Right lobe of liver (tissue), 6 donors: ENCODE data around the gene FAM219A. TPM values are rescaled to one million over a fixed set of nuclear protein-coding genes. Genes with fewer than 3 reads are reported as not detected.

Experiments used
- ATAC-seq, 4 donors: fragments of 200-7000 bp; cut with Tn5 transposase; one replicate each; pipeline ENCODE4 v1.9.1; 2020; ENCODE audit warnings: mild to moderate bottlenecking in 4 of 4, moderate library complexity in 4 of 4
- DNase-seq, 3 donors: peaks; one replicate each; pipeline ENCODE4 v3.0.0-alpha.2; 2020
- H3K27ac ChIP-seq, 3 donors: fragments of 200-600 bp; one replicate each; pipeline ENCODE4 v1.8.0; 2022
- H3K27me3 ChIP-seq, 2 donors: fragments of 200-600 bp; one replicate each; pipeline ENCODE4 v1.8.0; 2022
- H3K36me3 ChIP-seq, 4 donors: fragments of 200-600 bp; sonication (generic) in 1 of 4; one replicate each; pipeline versions ENCODE4 v1.5.1 to v1.8.0; 2017 to 2022; ENCODE audit warnings: control low read depth in 1 of 4
- H3K4me1 ChIP-seq, 4 donors: fragments of 200-600 bp; sonication (generic) in 1 of 4; one replicate each; pipeline versions ENCODE4 v1.5.1 to v1.8.0; 2017 to 2022; ENCODE audit warnings: control low read depth in 1 of 4
- H3K4me3 ChIP-seq, 3 donors: fragments of 200-600 bp; one replicate each; pipeline ENCODE4 v1.8.0; 2022
- H3K9me3 ChIP-seq, 4 donors: fragments of 200-600 bp; sonication (generic) in 1 of 4; one replicate each; pipeline versions ENCODE4 v1.5.1 to v1.8.0; 2017 to 2022; ENCODE audit warnings: control low read depth in 1 of 4
- POLR2A ChIP-seq: fragments of 450-650 bp; IDR thresholded peaks from one replicate; pipeline ENCODE4 v1.6.1; 2017; ENCODE audit warnings: antibody characterized with exemption, mild to moderate bottlenecking
- WGBS: methylation state at CpG from one replicate; pipeline ENCODE4 v1.1.6; 2018; ENCODE audit warnings: low coverage, low lambda C conversion rate; ENCODE audit not compliant: insufficient coverage; ENCODE audit errors: missing lambda C conversion rate; 5-methylcytosine and 5-hydroxymethylcytosine counted together
- intact Hi-C, 2 donors: fragments of 100-400 bp; cut with DNase I; formaldehyde crosslinking; loops; one replicate each; pipeline versions ENCODE4 v1.11.2 to v1.14.1; 2022
- total RNA-seq, 6 experiments: library from RNA; depleted of rRNA in 2 of 6; stranded (reverse); fragments of >200 nt in 2 of 6; fragmentation: NEBNext Ultra II Directional in 3 of 6; extraction: Animal tissue kit (Norgen Biotek cat#: 25700) in 3 of 6; gene quantifications; one replicate each; pipeline versions ENCODE4 v1.1.0 to v1.2.4, GENCODE V29; 2016 to 2023
- TF ChIP-seq, protein P1 (sequence below), 4 donors: fragments of 200-600 bp in 3 of 4; fragments of 450-650 bp in 1 of 4; IDR thresholded peaks; one replicate each; pipeline versions ENCODE4 v1.5.1 to v1.8.0; 2016 to 2022; ENCODE audit warnings: antibody characterized with exemption in 4 of 4, mild to moderate bottlenecking in 2 of 4
- donor health status: DM: no; HTN: yes; CAD: no.
- donor health status: DM: no; HTN: no; CAD: no.
- donor health status: DM: no; HTN: no; CAD: no.
- donor health status: DM: no; HTN: yes; CAD: no.
- donor health status: DM: no; HTN: yes; CAD: no.

Gene FAM219A
- total RNA-seq, 6 experiments from 2014 or later = 4.1 to 10.7 (median 5.3) TPM

DNA sequence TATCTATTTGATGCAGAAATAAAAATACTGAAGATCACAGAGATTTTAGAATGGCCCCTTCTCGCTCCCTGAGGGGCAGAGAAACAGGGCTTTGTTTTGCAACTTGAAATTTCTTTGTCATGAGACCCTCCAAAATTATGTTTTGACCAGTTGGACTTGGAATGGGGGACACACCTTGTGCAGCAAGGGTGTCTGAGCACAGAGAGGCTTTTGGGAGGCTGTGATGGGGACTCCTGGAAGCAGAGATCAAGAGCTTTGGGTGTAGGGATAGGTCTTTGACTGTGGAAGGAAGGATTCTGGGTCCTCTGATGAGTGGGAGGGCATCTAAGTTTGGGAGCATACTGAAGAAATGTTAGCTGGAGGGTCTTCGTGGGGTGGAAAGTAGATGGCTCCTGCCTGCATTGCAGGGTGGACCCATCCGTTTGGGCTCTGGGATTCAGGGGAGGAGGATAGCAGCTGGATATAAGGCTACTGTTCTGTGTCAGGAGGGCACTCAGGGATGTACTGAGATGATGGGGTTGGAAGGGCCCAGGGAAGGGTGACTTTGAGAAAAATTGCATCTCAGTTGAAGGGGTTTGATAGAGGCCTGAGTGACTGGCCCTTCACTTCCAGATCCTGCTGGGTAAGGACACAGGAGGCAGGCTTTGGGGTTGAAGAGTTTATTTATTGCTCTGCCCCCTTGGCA is 79.9 kb downstream of the FAM219A start:
- Histone ChIP-seq H3K4me1 (peaks cover 0 to 33% (median 7%) of the 10 kb centered on the region in 4 donors), H3K9me3 (no peaks in the 10 kb centered on the region), H3K4me3 (no peak overlapping the region), H3K27me3 (no peaks in the 10 kb centered on the region), H3K27ac (no peak overlapping the region), H3K36me3 (no peaks in the 10 kb centered on the region)
- intact Hi-C loops = loop anchor here in 1 of 2 donors (5.0 kb wide), 1 partner anchor 46 kb away; no protein-coding TSS in a partner anchor
- ATAC-seq = no peak
- no peak for TF ChIP-seq POLR2A
- TF ChIP-seq, protein P1, sequence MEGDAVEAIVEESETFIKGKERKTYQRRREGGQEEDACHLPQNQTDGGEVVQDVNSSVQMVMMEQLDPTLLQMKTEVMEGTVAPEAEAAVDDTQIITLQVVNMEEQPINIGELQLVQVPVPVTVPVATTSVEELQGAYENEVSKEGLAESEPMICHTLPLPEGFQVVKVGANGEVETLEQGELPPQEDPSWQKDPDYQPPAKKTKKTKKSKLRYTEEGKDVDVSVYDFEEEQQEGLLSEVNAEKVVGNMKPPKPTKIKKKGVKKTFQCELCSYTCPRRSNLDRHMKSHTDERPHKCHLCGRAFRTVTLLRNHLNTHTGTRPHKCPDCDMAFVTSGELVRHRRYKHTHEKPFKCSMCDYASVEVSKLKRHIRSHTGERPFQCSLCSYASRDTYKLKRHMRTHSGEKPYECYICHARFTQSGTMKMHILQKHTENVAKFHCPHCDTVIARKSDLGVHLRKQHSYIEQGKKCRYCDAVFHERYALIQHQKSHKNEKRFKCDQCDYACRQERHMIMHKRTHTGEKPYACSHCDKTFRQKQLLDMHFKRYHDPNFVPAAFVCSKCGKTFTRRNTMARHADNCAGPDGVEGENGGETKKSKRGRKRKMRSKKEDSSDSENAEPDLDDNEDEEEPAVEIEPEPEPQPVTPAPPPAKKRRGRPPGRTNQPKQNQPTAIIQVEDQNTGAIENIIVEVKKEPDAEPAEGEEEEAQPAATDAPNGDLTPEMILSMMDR (IDR thresholded peaks at IDR 0.05) = no peak
- WGBS = 96% methylated on average over 3 of the region's 3 CpGs
- no peak for DNase-seq

DNA sequence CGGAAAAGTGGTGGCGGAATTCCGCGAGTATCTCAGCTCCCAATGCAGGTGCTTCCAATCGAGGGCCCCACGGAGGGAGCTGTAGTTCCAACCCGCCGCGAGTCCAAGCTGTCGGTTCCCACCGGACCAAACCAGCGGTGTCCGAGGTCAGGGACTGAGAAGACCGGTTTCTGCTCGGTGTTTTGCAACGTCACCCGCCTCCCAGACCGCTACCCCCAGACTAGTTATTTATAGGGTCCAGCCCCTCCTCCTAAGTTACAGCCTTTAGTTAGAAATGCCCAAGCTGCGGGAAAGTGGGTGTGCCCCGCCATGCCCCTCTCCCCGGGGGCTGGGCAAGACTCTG is 81.0 kb downstream of the FAM219A start:
- Histone ChIP-seq H3K27me3 (no peaks in the 10 kb centered on the region), H3K36me3 (peaks cover 0 to 3% (median under 1%) of the 10 kb centered on the region in 4 donors), H3K4me1 (peaks cover 0 to 33% (median 7%) of the 10 kb centered on the region in 4 donors), H3K9me3 (no peaks in the 10 kb centered on the region), H3K4me3 (peak overlapping the region; percentile 80 to 83 (median 80)), H3K27ac (peak overlapping the region in 2 of 3 donors; percentile 55 to 70)
- 11% methylated on average over 8 of the region's 21 CpGs for WGBS
- TF ChIP-seq POLR2A = no peak
- TF ChIP-seq, protein P1 (IDR thresholded peaks at IDR 0.05) = no peak
- intact Hi-C loops = loop anchor here in 1 of 2 donors (5.0 kb wide), 1 partner anchor 45 kb away; no protein-coding TSS in a partner anchor
- no peak for ATAC-seq
- peak; percentile 51 to 67 (median 64) for DNase-seq

GRCh38 chr9:34376596-34377403 is 81.6 kb downstream of the FAM219A start, which contains the start of gene MYORG:
Gene MYORG, minus strand, starts transcription at chr9:34376898. Its CDS starts 3,955 bp downstream, at chr9:34372943.
- Histone ChIP-seq H3K4me1 (peaks cover 0 to 33% (median 7%) of the 10 kb centered on the region in 4 donors), H3K27ac (peak within 1 kb of the TSS; percentile 60 to 70 (median 64)), H3K27me3 (no peaks in the 10 kb centered on the region), H3K9me3 (no peaks in the 10 kb centered on the region), H3K4me3 (peak within 1 kb of the TSS; percentile 80 to 83 (median 80)), H3K36me3 (peaks cover 0 to 8% (median 3%) of the 10 kb centered on the region in 4 donors)
- ATAC-seq (peak; percentile 75 to 87 (median 76)), DNase-seq (peak; percentile 97 to 99 (median 99))
- 1% methylated on average over 15 of the region's 54 CpGs for WGBS
- intact Hi-C loops = loop anchor here in 1 of 2 donors (5.0 kb wide), 1 partner anchor 44 kb away; no protein-coding TSS in a partner anchor
- peak; percentile 93 for TF ChIP-seq POLR2A
- TF ChIP-seq, protein P1 (IDR thresholded peaks at IDR 0.05) = no peak

GRCh38 chr9:34375901-34376595 is 82.3 kb downstream of the FAM219A start:
- intact Hi-C loops = loop anchor here in 1 of 2 donors (5.0 kb wide), 1 partner anchor 44 kb away; no protein-coding TSS in a partner anchor
- 2% methylated on average over 8 of the region's 22 CpGs for WGBS
- DNase-seq (peak; percentile 75 to 84 (median 80)), ATAC-seq (peak; percentile 26 to 47 (median 41))
- Histone ChIP-seq H3K4me3 (peak overlapping the region; percentile 80 to 83 (median 80)), H3K9me3 (no peaks in the 10 kb centered on the region), H3K4me1 (peaks cover 0 to 34% (median 7%) of the 10 kb centered on the region in 4 donors), H3K27ac (peak overlapping the region; percentile 60 to 69 (median 64)), H3K27me3 (no peaks in the 10 kb centered on the region), H3K36me3 (peaks cover 0 to 14% (median 6%) of the 10 kb centered on the region in 4 donors)
- no peak for TF ChIP-seq POLR2A
- TF ChIP-seq, protein P1 (IDR thresholded peaks at IDR 0.05) = peak; percentile 19 to 34 (median 24)
